K562 (cell line): Measurements from ENCODE around the gene PIP4K2A. TPM values are rescaled to one million over a fixed set of nuclear protein-coding genes. Genes with fewer than 3 reads are reported as not detected.

ENCODE experiments used
- ATAC-seq: fragments of 200-7000 bp; cut with Tn5 transposase; 3 replicates; pipeline ENCODE4 v1.9.1; 2020; ENCODE audit warnings: moderate library complexity
- BruUV-seq: library from RNA; stranded (reverse); fragments of 400-500 nt; replicated peaks from 2 replicates; lab custom pipeline; 2021; lab: Mats Ljungman, UMichigan
- CTCF ChIA-PET: fragments of 300-600 bp; formaldehyde crosslinking; extraction: SDS; loops from one replicate; lab custom pipeline; 2021; ENCODE audit warnings: low intra/inter-chr PET ratio; lab: Yijun Ruan, JAX
- POLR2A ChIA-PET: fragments of 300-600, 350-650 bp; sonication (Branson Sonifier 250); formaldehyde crosslinking; extraction: SDS; loops from one replicate; lab custom pipeline; 2021; ENCODE audit warnings: antibody characterized with exemption, inconsistent platforms; lab: Yijun Ruan, JAX
- DNase-seq, 4 experiments: peaks; one replicate each; pipeline versions ENCODE4 v3.0.0 to v3.0.0-alpha.2; 2011 to 2018; ENCODE audit warnings: low spot score in 3 of 4, mixed read lengths in 3 of 4; ENCODE audit errors: extremely low read depth in 1 of 4
- FAIRE-seq: peaks from 2 replicates; lab custom pipeline; 2011; peaks lifted over from hg19 to GRCh38; lab: Jason Lieb, UNC
- H2AFZ ChIP-seq: 2 replicates; pipeline ENCODE4 v1.6.0; 2011; ENCODE audit warnings: low read depth, low read length, control low read depth, inconsistent platforms
- H3K27ac ChIP-seq: fragments of 200-600 bp; 3 replicates; pipeline ENCODE4 v1.8.0; 2011; ENCODE audit warnings: low read depth, mild to moderate bottlenecking, control low read depth, inconsistent platforms, low read length, moderate library complexity, mixed read lengths; ENCODE audit errors: extremely low read depth
- H3K27me3 ChIP-seq, 2 experiments: fragments of 300-600 bp in 1 of 2; 2 replicates in 1 of 2; 3 replicates in 1 of 2; pipeline versions ENCODE4 v1.6.0 to v1.8.0; 2011; ENCODE audit warnings: inconsistent platforms in 2 of 2, low read length in 2 of 2, mild to moderate bottlenecking in 1 of 2, mixed read lengths in 1 of 2, moderate library complexity in 1 of 2; ENCODE audit not compliant: control insufficient read depth in 2 of 2, insufficient read depth in 2 of 2
- H3K36me3 ChIP-seq: fragments of 300-600 bp; 3 replicates; pipeline ENCODE4 v1.8.0; 2011; ENCODE audit warnings: mild to moderate bottlenecking, low read length, inconsistent platforms; ENCODE audit not compliant: control insufficient read depth, insufficient read depth
- H3K4me1 ChIP-seq, 2 experiments: fragments of 200-600 bp in 1 of 2; replicated peaks in 1 of 2; 2 replicates in 1 of 2; 3 replicates in 1 of 2; pipeline versions ENCODE4 v1.5.1 to v1.8.0; 2011; ENCODE audit warnings: inconsistent platforms in 2 of 2, low read length in 2 of 2, mild to moderate bottlenecking in 1 of 2, mixed read lengths in 1 of 2, moderate library complexity in 1 of 2; ENCODE audit not compliant: control insufficient read depth in 2 of 2, insufficient read depth in 2 of 2
- H3K4me2 ChIP-seq: 2 replicates; pipeline ENCODE4 v1.6.1; 2011; ENCODE audit warnings: low read length, control low read depth, inconsistent platforms, mixed read lengths; ENCODE audit not compliant: insufficient read depth
- H3K4me3 ChIP-seq: fragments of 200-600 bp; sonication (generic), shearing (Covaris generic); 2 replicates; pipeline ENCODE4 v1.5.1; 2016; ENCODE audit warnings: control low read depth, inconsistent platforms
- H3K79me2 ChIP-seq: fragments of 200-600 bp; 3 replicates; pipeline ENCODE4 v1.8.0; 2011; ENCODE audit warnings: low read length, inconsistent platforms; ENCODE audit not compliant: control insufficient read depth, insufficient read depth
- H3K9ac ChIP-seq, 2 experiments: 2 replicates each; pipeline versions ENCODE4 v1.6.0 to v1.6.1; 2011; ENCODE audit warnings: low read depth in 2 of 2, low read length in 2 of 2, control low read depth in 1 of 2, inconsistent platforms in 1 of 2, mild to moderate bottlenecking in 1 of 2, mixed read lengths in 1 of 2; ENCODE audit not compliant: insufficient read depth in 1 of 2
- H3K9me1 ChIP-seq: one replicate; pipeline ENCODE4 v1.6.0; 2011; ENCODE audit warnings: inconsistent platforms, mild to moderate bottlenecking, low read length, moderate library complexity; ENCODE audit not compliant: control insufficient read depth, insufficient read depth
- H3K9me3 ChIP-seq: replicated peaks from 2 replicates; pipeline ENCODE4 v1.5.1; 2011; ENCODE audit warnings: low read depth, low read length, inconsistent platforms; ENCODE audit not compliant: control insufficient read depth, insufficient read depth
- H4K20me1 ChIP-seq: replicated peaks from 2 replicates; pipeline ENCODE4 v1.6.1; 2011; ENCODE audit warnings: low read length, inconsistent platforms, mixed read lengths; ENCODE audit not compliant: control insufficient read depth, insufficient read depth
- CBX2 ChIP-seq: fragments of 200-600 bp; sonication (generic); IDR thresholded peaks from one replicate; pipeline ENCODE4 v1.6.1; 2012; ENCODE audit warnings: mild to moderate bottlenecking, low read length, inconsistent platforms; ENCODE audit not compliant: insufficient read depth, poor library complexity, severe bottlenecking
- POLR2H ChIP-seq: IDR thresholded peaks from 2 replicates; pipeline ENCODE4 v1.6.1; 2016; ENCODE audit warnings: missing genetic modification characterization, low read depth, mild to moderate bottlenecking, control low read depth, missing compliant biosample characterization, moderate library complexity
- RBM17 ChIP-seq: fragments of 200-400 bp; formaldehyde crosslinking; IDR thresholded peaks from 2 replicates; pipeline ENCODE4 v1.6.1; 2017; ENCODE audit warnings: low read depth, mild to moderate bottlenecking, low read length, borderline replicate concordance
- SRSF7 ChIP-seq: fragments of 200-400 bp; formaldehyde crosslinking; optimal IDR thresholded peaks from 2 replicates; pipeline ENCODE3; 2017; ENCODE audit warnings: mild to moderate bottlenecking, low read depth, low read length
- ZBTB1 ChIP-seq: sonication (generic); formaldehyde crosslinking; IDR thresholded peaks from 2 replicates; pipeline ENCODE4 v1.8.1; 2023; ENCODE audit warnings: missing genetic modification reagents, low read depth, mild to moderate bottlenecking, borderline replicate concordance
- ZNF263 ChIP-seq: sonication (generic); formaldehyde crosslinking; IDR thresholded peaks from 2 replicates; pipeline ENCODE4 v1.8.0; 2022; ENCODE audit warnings: mild to moderate bottlenecking, missing genetic modification reagents, borderline replicate concordance
- ZNF436 ChIP-seq: fragments of 250-450, 450-650 bp; sonication (Bioruptor Pico); formaldehyde crosslinking; IDR thresholded peaks from 2 replicates; pipeline ENCODE4 v1.7.0; 2020; ENCODE audit warnings: mild to moderate bottlenecking
- WGBS: fragments of 100-300 bp; shearing (Covaris generic); methylation state at CpG from one replicate; pipeline ENCODE4 v1.1.6; 2016; ENCODE audit warnings: low coverage, mixed read lengths; ENCODE audit not compliant: insufficient coverage; ENCODE audit errors: missing lambda C conversion rate; 5-methylcytosine and 5-hydroxymethylcytosine counted together
- in situ Hi-C: fragments of 300-500 bp; cut with MboI; formaldehyde crosslinking; loops from 4 replicates; pipeline ENCODE4 v1.15.0; 2018; ENCODE audit warnings: inconsistent platforms, mixed read lengths
- intact Hi-C: fragments of 100-400 bp; cut with micrococcal nuclease; formaldehyde crosslinking; loops from 2 replicates; pipeline ENCODE4 v1.14.2; 2022
- polyA plus RNA-seq, 8 experiments: library from polyadenylated mRNA; depleted of rRNA in 4 of 8; stranded (reverse) in 5 of 8; unstranded in 3 of 8; fragments of >200 nt; fragmentation: Nextera tagmentation in 2 of 8; fragmentation: Illumina TruSeq in 1 of 8; extraction: Ambion mirVana in 2 of 8; extraction: Trizol in 1 of 8; gene quantifications; 2 replicates each; pipeline versions ENCODE4 v1.2.1 to v1.2.3, GENCODE V29; 2011 to 2014; ENCODE audit warnings: inconsistent platforms in 1 of 8, missing spikeins in 1 of 8
- total RNA-seq, 7 experiments: library from RNA; depleted of rRNA in 6 of 7; stranded (reverse); fragments of >200 nt in 6 of 7; fragmentation: Illumina TruSeq in 2 of 7; extraction: Trizol in 2 of 7; gene quantifications; 2 replicates each; pipeline versions ENCODE4 v1.2.1 to v1.2.3, GENCODE V29; 2011 to 2021; ENCODE audit warnings: low replicate concordance in 1 of 7
- TF ChIP-seq, protein P1 (sequence below), 3 experiments: IDR thresholded peaks in 2 of 3; conservative IDR thresholded peaks in 1 of 3; 2 replicates each; pipeline ENCODE4 v1.5.1; 2011 to 2012; ENCODE audit warnings: low read length in 3 of 3, mild to moderate bottlenecking in 3 of 3, control low read depth in 2 of 3, improper control_type of control experiment in 1 of 3, inconsistent platforms in 1 of 3, low read depth in 1 of 3, mixed read lengths in 1 of 3, moderate library complexity in 1 of 3; ENCODE audit not compliant: insufficient read depth in 2 of 3

The PIP4K2A gene
- total and polyA plus RNA-seq, 9 of the 15 experiments (the other 6 are each of a cell fraction or from before 2014, with no cell fraction given), result 35.6 to 117 (median 71.9) TPM

DNA sequence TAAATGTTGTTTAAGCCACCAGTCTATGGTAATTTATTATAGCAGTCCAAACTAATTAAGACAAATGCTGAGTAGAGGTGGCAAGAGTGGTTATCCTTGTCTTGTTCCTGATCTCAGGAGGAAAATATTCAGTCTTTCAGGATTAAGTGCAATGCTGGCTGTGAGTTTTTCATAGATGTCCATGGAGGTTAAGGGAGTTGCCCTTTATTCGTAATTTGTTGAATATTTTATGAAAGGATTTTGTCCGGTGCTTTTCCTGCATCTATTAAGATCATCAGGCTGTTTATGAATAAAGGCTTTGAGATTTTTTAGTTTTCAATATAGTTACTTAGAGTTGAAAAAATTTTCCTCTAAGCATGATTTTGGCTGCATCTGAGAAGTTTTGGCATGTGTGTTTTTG is 186.9 kb downstream of the PIP4K2A start:
- no peaks in the 10 kb centered on the region for H3K36me3 ChIP-seq
- H3K27ac ChIP-seq, result no peak overlapping the region
- no peak overlapping the region for H2AFZ ChIP-seq
- TF ChIP-seq CBX2, result no peak
- TF ChIP-seq RBM17, result no peak
- TF ChIP-seq, protein P1, sequence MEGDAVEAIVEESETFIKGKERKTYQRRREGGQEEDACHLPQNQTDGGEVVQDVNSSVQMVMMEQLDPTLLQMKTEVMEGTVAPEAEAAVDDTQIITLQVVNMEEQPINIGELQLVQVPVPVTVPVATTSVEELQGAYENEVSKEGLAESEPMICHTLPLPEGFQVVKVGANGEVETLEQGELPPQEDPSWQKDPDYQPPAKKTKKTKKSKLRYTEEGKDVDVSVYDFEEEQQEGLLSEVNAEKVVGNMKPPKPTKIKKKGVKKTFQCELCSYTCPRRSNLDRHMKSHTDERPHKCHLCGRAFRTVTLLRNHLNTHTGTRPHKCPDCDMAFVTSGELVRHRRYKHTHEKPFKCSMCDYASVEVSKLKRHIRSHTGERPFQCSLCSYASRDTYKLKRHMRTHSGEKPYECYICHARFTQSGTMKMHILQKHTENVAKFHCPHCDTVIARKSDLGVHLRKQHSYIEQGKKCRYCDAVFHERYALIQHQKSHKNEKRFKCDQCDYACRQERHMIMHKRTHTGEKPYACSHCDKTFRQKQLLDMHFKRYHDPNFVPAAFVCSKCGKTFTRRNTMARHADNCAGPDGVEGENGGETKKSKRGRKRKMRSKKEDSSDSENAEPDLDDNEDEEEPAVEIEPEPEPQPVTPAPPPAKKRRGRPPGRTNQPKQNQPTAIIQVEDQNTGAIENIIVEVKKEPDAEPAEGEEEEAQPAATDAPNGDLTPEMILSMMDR (IDR thresholded peaks at IDR 0.05 in 2 of 3, conservative IDR thresholded peaks at IDR 0.05 in 1 of 3; ENCODE audit: insufficient read depth in 2 of 3, low read depth in 1 of 3, low read length in 3 of 3), result no peak
- no peak for TF ChIP-seq POLR2H
- no peak for TF ChIP-seq ZNF436 (CRISPR knock-in tag)
- no peak for TF ChIP-seq SRSF7
- TF ChIP-seq ZNF263 (CRISPR knock-in tag), result no peak
- no peak for TF ChIP-seq ZBTB1 (CRISPR knock-in tag)
- TF ChIP-seq, all 486 proteins: peak for 0
- in situ Hi-C loops, result no loop called here
- Histone ChIP-seq H3K9me3 (no peaks in the 10 kb centered on the region), H3K4me2 (no peak overlapping the region), H3K27me3 (no peaks in the 10 kb centered on the region), H3K9ac (no peak overlapping the region), H3K79me2 (no peaks in the 10 kb centered on the region), H4K20me1 (no peaks in the 10 kb centered on the region), H3K4me3 (no peak overlapping the region), H3K4me1 (no peaks in the 10 kb centered on the region), H3K9me1 (no peaks in the 10 kb centered on the region)
- intact Hi-C loops, result no loop called here
- CTCF ChIA-PET, result no interaction called here
- FAIRE-seq (no peak), DNase-seq (no peak), ATAC-seq (no peak)
- POLR2A ChIA-PET, result no interaction called here
- 41% methylated on average over 2 of the region's 2 CpGs for WGBS
- BruUV-seq, result no TSS peak
